K562 treated with DMSO at 1 percent for 12 hours (cell line): Measurements from ENCODE around the gene CHRNA5. TPM values are rescaled to one million over a fixed set of nuclear protein-coding genes. Genes with fewer than 3 reads are reported as not detected.

ENCODE experiments used
- total RNA-seq: library from RNA; unstranded; fragments of 300-600 nt; gene quantifications from 2 replicates; pipeline ENCODE4 v1.2.3, GENCODE V29; 2022; ENCODE audit not compliant: insufficient read depth

CHRNA5 gene
- 2.1 and 3.1 TPM in 2 replicates for total RNA-seq

DNA sequence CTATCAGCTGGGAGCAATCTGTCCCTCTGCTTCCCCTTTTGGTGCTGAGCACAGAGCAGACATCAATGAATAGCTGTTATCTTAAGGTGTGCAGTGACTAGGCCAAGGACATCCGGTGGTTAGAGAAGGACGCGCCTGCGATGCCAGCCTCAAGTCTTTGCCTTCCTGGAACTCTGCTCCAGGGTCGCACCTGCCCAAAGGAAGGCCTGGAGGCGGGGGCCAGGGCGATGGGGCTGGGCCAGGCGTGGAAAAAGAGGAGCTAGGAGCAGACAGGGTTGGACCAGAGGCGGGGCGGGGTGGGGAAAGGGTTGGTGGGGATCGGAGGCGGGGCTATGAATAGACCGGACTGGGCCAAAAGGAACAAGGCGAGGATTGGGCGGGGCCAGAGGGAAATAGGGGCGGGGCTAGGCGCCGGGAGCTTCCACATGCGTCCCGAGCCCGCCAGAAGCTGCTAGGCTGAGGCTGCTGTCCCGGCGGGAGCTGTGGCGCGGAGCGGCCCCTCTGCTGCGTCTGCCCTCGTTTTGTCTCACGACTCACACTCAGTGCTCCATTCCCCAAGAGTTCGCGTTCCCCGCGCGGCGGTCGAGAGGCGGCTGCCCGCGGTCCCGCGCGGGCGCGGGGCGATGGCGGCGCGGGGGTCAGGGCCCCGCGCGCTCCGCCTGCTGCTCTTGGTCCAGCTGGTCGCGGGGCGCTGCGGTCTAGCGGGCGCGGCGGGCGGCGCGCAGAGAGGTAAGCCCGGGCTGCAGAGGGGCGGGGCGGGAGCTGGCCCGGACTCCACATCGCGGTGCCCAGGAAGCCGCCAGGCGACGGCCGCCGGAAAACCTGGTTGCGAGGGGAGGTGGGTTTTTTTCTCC lies at the start of gene CHRNA5:
Gene CHRNA5, plus strand, starts transcription at position 424 of the 854 bp plus-strand sequence. Its CDS starts 200 bp downstream, at position 624.

DNA sequence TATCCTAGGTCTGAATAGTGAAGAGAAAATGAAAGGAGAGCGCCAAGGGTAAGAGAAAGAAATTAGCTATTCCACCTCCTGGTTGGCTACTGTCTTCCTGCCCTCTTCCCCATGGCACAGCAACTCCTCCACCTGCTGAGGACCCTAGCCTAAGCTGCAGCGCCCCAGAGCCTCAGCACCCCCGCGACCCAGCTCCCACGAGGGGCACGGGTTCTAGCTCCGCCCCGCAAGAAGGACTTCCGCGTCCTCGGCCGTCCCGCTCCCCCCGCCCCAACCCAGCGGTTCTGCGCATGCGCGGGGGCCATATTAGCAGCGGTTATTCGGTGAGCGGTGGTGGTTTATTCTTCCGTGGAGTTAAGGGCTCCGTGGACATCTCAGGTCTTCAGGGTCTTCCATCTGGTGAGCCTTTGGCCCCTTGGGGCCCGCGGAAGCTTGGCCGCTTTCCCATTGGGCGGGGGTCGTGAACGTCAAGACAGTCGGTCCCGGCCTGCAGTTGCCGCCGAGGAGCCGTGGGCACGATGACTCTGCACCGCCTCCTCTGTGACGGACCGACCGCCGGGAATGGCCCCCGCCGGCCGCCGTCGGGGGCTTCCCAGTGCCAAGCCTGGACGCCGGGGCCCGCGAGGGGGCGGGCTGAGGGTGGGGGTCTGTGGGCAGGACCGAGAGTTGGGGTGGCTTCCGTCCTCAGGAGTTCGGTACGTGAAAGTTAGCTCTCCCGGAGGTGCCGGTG lies 25.0 kb upstream of the CHRNA5 start, which contains the start of gene PSMA4:
Gene PSMA4, plus strand, starts transcription at position 304 of the 730 bp plus-strand sequence. CDS start 1,484 bp downstream, outside the sequence.

DNA sequence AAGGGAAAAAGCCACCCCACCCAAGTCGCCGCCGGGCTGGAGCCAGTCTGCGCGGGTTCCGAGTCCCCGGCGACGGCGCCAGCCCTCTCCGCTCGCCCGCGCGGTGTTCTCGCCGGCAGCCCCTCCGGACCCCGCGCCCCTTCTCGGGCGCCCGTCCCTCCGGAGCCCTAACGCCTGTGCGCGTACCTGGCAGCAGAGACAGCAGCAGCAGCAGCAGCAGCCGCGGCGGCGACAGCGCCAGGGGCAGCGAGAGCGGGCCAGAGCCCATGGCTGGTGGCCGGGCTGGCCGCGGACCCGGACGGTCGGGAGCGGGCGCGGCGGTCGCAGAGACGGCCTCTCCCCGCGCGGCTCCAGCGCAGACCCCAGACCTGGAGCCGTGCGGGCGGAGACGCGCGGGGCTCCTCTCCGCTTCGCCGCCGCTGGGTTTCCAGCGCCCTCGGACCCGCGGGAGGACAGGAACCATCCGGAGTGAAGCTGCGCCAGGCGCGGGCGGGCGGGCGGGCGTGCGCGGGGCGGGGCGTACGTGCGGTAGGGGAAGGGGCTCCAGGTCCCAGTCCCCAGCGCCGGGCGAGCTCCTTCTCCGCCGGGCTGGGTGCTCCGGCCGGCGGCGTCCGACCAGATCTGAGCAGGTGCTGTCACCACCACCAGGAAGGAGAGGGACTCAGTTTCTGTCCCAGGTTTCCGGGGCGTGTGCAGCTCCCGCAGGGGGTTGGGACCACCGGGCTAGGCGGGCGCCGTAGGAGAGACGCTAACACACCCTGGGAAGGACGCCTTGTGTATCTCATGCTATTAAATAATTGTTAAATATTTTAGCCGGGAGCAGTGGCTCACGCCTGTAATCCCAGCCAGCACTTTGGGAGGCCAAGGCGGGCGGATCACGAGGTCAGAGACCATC lies 55.5 kb downstream of the CHRNA5 start, which contains the start of gene CHRNA3:
Gene CHRNA3, minus strand, starts transcription at position 470 of the 895 bp plus-strand sequence. Its CDS starts 202 bp downstream, at position 268.

DNA sequence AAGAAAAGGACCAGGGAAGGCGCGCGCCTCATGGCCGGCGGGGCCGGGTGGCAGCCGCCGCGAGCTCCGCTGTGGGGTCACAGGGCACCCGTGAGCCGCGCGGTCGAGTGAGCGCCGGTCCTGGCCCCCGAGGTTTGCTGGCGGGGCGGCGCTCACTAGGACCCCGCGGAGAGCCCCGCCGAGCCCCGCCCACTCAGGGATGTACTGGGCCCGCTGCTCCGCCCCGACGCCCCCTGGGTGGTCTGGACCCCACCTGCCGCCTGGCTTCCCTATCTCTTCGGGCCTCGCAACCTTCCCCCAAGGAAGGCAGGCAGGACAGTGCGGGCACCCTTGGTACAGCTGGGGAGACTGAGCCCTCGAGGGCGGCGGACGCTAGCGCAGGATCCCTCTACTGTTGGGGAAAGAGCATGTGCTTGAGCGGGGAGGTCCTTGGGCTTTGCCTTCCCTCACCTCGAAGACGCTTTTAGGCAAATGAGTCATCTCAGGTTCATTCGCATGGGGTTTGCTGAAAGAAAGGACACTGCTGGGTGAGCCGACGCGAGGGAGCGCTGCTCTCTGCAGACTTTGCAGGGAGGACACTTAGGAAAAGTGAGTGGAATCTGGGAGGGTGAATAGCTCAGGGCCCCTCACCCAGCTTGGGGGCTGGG lies 75.9 kb downstream of the CHRNA5 start, which contains the start of gene CHRNB4:
Gene CHRNB4, minus strand, starts transcription at position 109 of the 647 bp plus-strand sequence. Its CDS starts 77 bp downstream, at position 32.

Other genes with a start within 250 kb of the CHRNA5 start
- gene CRABP1, start 225.2 kb upstream of the CHRNA5 start, total RNA-seq = not detected in 2 replicates
- 5.8 and 25.1 TPM in 2 replicates for gene IREB2, start 127.3 kb upstream of the CHRNA5 start, total RNA-seq
- gene HYKK, start 57.9 kb upstream of the CHRNA5 start, total RNA-seq = 4.2 and 5.8 TPM in 2 replicates
- 407 and 499 TPM in 2 replicates for gene PSMA4, start 25.1 kb upstream of the CHRNA5 start, total RNA-seq
- not detected in 2 replicates for gene CHRNA3, start 55.5 kb downstream of the CHRNA5 start, total RNA-seq
- not detected in 2 replicates for gene CHRNB4, start 75.7 kb downstream of the CHRNA5 start, total RNA-seq
- not detected in 2 replicates for gene ADAMTS7, start 245.9 kb downstream of the CHRNA5 start, total RNA-seq